ENCODE results near the gene BLOC1S1. TPM values are rescaled to one million over a fixed set of nuclear protein-coding genes. Genes with fewer than 3 reads are reported as not detected.

The BLOC1S1 gene
- total RNA-seq, 4 donors from 2014 or later: 72.6 to 332 (median 248) TPM

GRCh38 chr12:55726971-55727370, 11.1 kb downstream of the BLOC1S1 start:
- peak overlapping the region in 3 of 4 donors; percentile 89 to 95 (median 93) for H3K4me3 ChIP-seq
- peak in 1 of 3 donors; percentile 50 for DNase-seq

GRCh38 chr12:55727643-55728185, 11.9 kb downstream of the BLOC1S1 start:
- H3K27ac ChIP-seq: peak overlapping the region; percentile 94 to 99 (median 98)
- H3K27me3 ChIP-seq: no peaks in the 10 kb centered on the region
- no peak for TF ChIP-seq POLR2A (IDR thresholded peaks at IDR 0.05)
- TF ChIP-seq, protein P1, sequence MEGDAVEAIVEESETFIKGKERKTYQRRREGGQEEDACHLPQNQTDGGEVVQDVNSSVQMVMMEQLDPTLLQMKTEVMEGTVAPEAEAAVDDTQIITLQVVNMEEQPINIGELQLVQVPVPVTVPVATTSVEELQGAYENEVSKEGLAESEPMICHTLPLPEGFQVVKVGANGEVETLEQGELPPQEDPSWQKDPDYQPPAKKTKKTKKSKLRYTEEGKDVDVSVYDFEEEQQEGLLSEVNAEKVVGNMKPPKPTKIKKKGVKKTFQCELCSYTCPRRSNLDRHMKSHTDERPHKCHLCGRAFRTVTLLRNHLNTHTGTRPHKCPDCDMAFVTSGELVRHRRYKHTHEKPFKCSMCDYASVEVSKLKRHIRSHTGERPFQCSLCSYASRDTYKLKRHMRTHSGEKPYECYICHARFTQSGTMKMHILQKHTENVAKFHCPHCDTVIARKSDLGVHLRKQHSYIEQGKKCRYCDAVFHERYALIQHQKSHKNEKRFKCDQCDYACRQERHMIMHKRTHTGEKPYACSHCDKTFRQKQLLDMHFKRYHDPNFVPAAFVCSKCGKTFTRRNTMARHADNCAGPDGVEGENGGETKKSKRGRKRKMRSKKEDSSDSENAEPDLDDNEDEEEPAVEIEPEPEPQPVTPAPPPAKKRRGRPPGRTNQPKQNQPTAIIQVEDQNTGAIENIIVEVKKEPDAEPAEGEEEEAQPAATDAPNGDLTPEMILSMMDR (IDR thresholded peaks at IDR 0.05): peak in 1 of 6 experiments; percentile 4
- H3K36me3 ChIP-seq: peaks cover 0 to 38% (median 0%) of the 10 kb centered on the region in 3 donors
- H3K9me3 ChIP-seq: no peaks in the 10 kb centered on the region
- H3K4me1 ChIP-seq: peaks cover 3 to 56% (median 18%) of the 10 kb centered on the region in 4 donors
- peak overlapping the region; percentile 89 to 96 (median 94) for H3K4me3 ChIP-seq
- DNase-seq: peak in 1 of 3 donors; percentile 70

More at GRCh38 chr12:55726971-55727370, 11.1 kb downstream of the BLOC1S1 start:
- no peak for TF ChIP-seq POLR2A (IDR thresholded peaks at IDR 0.05)
- TF ChIP-seq, protein P1 (IDR thresholded peaks at IDR 0.05): no peak
- Histone ChIP-seq H3K36me3 (peaks cover 0 to 38% (median 0%) of the 10 kb centered on the region in 3 donors), H3K27me3 (no peaks in the 10 kb centered on the region), H3K9me3 (no peaks in the 10 kb centered on the region), H3K4me1 (peaks cover 3 to 61% (median 18%) of the 10 kb centered on the region in 4 donors), H3K27ac (peak overlapping the region; percentile 94 to 99 (median 98))

DNA sequence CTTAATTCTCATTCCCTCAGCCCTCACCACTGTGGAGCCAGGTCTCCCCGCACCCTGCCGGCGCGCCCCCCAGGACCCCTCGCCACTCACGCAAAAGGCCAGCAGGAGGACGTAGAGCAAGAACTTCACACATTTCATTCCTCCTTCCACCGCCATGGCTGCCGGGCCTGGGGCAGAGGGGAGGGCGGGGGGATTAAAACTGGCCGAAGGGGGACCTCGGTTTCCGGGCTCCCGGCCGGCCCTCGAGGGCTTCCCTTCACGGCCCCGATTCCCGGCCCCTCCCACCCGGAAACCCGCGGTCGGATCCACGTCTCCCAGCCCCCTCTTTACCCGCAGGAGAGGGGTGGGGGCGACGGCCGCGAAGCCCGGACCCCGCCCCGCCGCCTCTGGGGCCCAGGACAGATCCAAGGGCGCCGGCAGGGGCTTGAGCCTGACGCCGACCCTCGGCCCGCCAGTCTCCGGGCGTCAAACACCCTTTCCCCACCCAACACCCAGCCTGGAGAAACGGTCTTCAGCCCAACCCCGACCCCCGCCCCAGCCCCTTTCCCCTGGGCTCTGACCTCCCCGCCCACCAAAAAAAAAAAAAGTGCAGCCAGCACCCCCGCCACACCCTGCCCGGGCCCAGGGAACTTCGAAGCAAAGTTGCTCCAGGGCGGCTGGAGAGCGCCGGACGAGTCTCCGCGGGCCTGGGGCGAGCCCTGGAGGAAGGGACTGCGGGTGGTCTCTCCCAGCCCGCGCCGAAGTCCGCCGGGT, 12.5 kb downstream of the BLOC1S1 start:
- Histone ChIP-seq H3K27me3 (no peaks in the 10 kb centered on the region), H3K9me3 (no peaks in the 10 kb centered on the region), H3K27ac (peak overlapping the region; percentile 94 to 99 (median 98)), H3K4me3 (peak overlapping the region; percentile 89 to 96 (median 94)), H3K36me3 (peaks cover 0 to 34% (median 0%) of the 10 kb centered on the region in 3 donors), H3K4me1 (peaks cover 3 to 56% (median 18%) of the 10 kb centered on the region in 4 donors)
- peak; percentile 60 to 83 (median 83) for DNase-seq
- TF ChIP-seq, protein P1 (IDR thresholded peaks at IDR 0.05): no peak
- no peak for TF ChIP-seq POLR2A (IDR thresholded peaks at IDR 0.05)

- Histone ChIP-seq H3K4me1 (peaks cover 3 to 49% (median 18%) of the 10 kb centered on the region in 4 donors), H3K4me3 (peak within 1 kb of the TSS; percentile 89 to 96 (median 94)), H3K27ac (peak within 1 kb of the TSS; percentile 94 to 99 (median 98)), H3K36me3 (peaks cover 0 to 28% (median 0%) of the 10 kb centered on the region in 3 donors), H3K9me3 (no peaks in the 10 kb centered on the region), H3K27me3 (no peaks in the 10 kb centered on the region)
- peak; percentile 46 to 76 for TF ChIP-seq POLR2A (IDR thresholded peaks at IDR 0.05)
- TF ChIP-seq, protein P1 (IDR thresholded peaks at IDR 0.05): no peak
- DNase-seq: peak; percentile 83 to 94 (median 92)
Measured at GRCh38 chr12:55728939-55729818, 13.3 kb downstream of the BLOC1S1 start, which contains the start of gene CD63. CD63 (minus strand) TSS chr12:55729009; CDS start chr12:55728341, 668 bp downstream.
